NCI-H2029 treated with DMSO at 0.1 percent for 48 hours (cell line): ENCODE measurements around the gene CFHR1.
A peak's percentile ranks its signal among the peaks of the same experiment; 100 is the strongest.
"Not testable (repeated sequence)": the region's sequence is repeated elsewhere in the genome, so short reads cannot be mapped to it uniquely, and the experiment has no call there.

Experiments
- DNase-seq: peaks from one replicate; lab custom pipeline; 2025; lab: John Stamatoyannopoulos, UW

The CFHR1 gene

GRCh38 chr1:196819531-196819930 is at the start of gene CFHR1:
TSS of gene CFHR1 (plus strand) at chr1:196819731. CDS start at chr1:196819845, 114 bp downstream.
- not testable (repeated sequence) for DNase-seq

- not testable (repeated sequence) for DNase-seq
Measured at GRCh38 chr1:196769823-196770222, 49.7 kb upstream of the CFHR1 start.

- no peak for DNase-seq
Measured at GRCh38 chr1:196773713-196774112, 45.8 kb upstream of the CFHR1 start.

GRCh38 chr1:196774175-196774574 is 45.4 kb upstream of the CFHR1 start:
- no peak for DNase-seq

- no peak for DNase-seq
Measured at GRCh38 chr1:196774603-196775002, 44.9 kb upstream of the CFHR1 start, which contains the start of gene CFHR3. TSS of gene CFHR3 (plus strand) at chr1:196774840. CDS start at chr1:196774887, 47 bp downstream.

- no peak for DNase-seq
Measured at GRCh38 chr1:196777603-196778002, 41.9 kb upstream of the CFHR1 start.

GRCh38 chr1:196779093-196779492 is 40.4 kb upstream of the CFHR1 start:
- no peak for DNase-seq

GRCh38 chr1:196791252-196791651 is 28.3 kb upstream of the CFHR1 start:
- DNase-seq: not testable (repeated sequence)

GRCh38 chr1:196794103-196794502 is 25.4 kb upstream of the CFHR1 start:
- DNase-seq: not testable (repeated sequence)

GRCh38 chr1:196797891-196798290 is 21.6 kb upstream of the CFHR1 start:
- no peak for DNase-seq

GRCh38 chr1:196801920-196802319 is 17.6 kb upstream of the CFHR1 start:
- not testable (repeated sequence) for DNase-seq

GRCh38 chr1:196808529-196809235 is 10.8 kb upstream of the CFHR1 start:
- no peak for DNase-seq

GRCh38 chr1:196817442-196817841 is 2.1 kb upstream of the CFHR1 start:
- not testable (repeated sequence) for DNase-seq

GRCh38 chr1:196827860-196828259 is 8.3 kb downstream of the CFHR1 start:
- not testable (repeated sequence) for DNase-seq

GRCh38 chr1:196849613-196850492 is 30.3 kb downstream of the CFHR1 start:
- DNase-seq: not testable (repeated sequence)

GRCh38 chr1:196856053-196856452 is 36.5 kb downstream of the CFHR1 start:
- DNase-seq: no peak

GRCh38 chr1:196857188-196857587 is 37.7 kb downstream of the CFHR1 start:
- DNase-seq: no peak

- DNase-seq: no peak
Measured at GRCh38 chr1:196858811-196859210, 39.3 kb downstream of the CFHR1 start.

- no peak for DNase-seq
Measured at GRCh38 chr1:196860323-196860884, 40.9 kb downstream of the CFHR1 start.

GRCh38 chr1:196861429-196861828 is 41.9 kb downstream of the CFHR1 start:
- DNase-seq: no peak

GRCh38 chr1:196866974-196867373 is 47.4 kb downstream of the CFHR1 start:
- DNase-seq: no peak

GRCh38 chr1:196873385-196873784 is 53.9 kb downstream of the CFHR1 start:
- peak; percentile 11 for DNase-seq

- no peak for DNase-seq
Measured at GRCh38 chr1:196875935-196876334, 56.4 kb downstream of the CFHR1 start.
